ENCODE data around the gene GPR39. TPM values are rescaled to one million over a fixed set of nuclear protein-coding genes. Genes with fewer than 3 reads are reported as not detected.

The GPR39 gene
- total and polyA plus RNA-seq, 7 donors: 0.05 to 0.08 TPM; not detected in 5

DNA sequence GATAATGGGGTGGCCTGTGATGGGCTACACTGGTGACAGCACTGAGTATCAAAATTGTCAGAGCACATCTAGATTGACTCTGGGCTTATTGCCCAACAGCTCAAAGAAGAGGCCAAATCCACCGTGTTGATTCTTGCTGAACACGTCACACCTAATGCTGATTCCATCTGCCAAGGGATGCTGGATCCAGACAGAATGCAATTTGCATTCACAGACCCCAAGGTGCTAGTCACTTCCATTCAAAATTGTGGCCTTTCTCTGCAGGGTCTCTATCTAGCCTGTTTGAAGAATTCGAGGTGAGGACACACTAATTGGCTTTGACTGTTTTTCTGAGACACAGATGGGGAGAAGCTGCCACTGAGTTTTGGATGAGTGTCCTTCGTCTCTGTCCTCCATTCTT is 13.5 kb upstream of the GPR39 start:
- Histone ChIP-seq H3K4me3 (no peak overlapping the region), H3K27me3 (ENCODE audit: insufficient read depth in 3 of 3, low read length in 2 of 3) (peaks cover 0 to 2% (median 0%) of the 10 kb centered on the region in 3 donors), H3K36me3 (ENCODE audit: insufficient read depth in 1 of 2, low read depth in 1 of 2) (no peaks in the 10 kb centered on the region), H3K27ac (no peak overlapping the region), H3K4me1 (no peaks in the 10 kb centered on the region), H3K9me3 (no peaks in the 10 kb centered on the region)
- intact Hi-C loops (cut with DNase I): no loop called here
- no peak for ATAC-seq
- no peak for DNase-seq
- WGBS, 3 donors: 46 to 51% (median 47%) methylated on average over 4 of the region's 4 CpGs
- TF ChIP-seq CTCF (IDR thresholded peaks at IDR 0.05): no peak

DNA sequence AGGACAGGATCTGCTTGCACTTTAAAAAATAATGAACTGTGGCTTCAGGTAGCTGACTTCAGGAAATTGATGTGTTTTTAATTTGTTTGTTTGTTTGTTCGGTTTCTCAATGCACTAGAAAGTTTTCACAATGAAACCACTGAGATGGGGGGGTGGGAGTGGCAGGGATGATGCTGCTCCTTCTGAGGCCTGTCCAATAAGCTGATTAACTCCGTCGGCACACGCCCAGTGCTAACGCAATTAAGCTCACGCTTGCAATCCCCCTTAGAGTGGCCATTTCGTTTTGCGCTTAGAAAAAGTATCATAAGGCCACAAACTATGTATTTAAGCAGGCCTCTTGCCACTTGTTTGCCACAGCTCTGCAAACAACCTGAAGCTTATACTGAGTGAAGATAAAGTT is 12.5 kb upstream of the GPR39 start:
- 74 to 77% (median 77%) methylated on average over 8 of the region's 8 CpGs for WGBS, 3 donors
- ATAC-seq (no peak), DNase-seq (no peak)
- Histone ChIP-seq H3K27ac (no peak overlapping the region), H3K9me3 (no peaks in the 10 kb centered on the region), H3K36me3 (ENCODE audit: insufficient read depth in 1 of 2, low read depth in 1 of 2) (no peaks in the 10 kb centered on the region), H3K4me1 (no peaks in the 10 kb centered on the region), H3K4me3 (no peak overlapping the region), H3K27me3 (ENCODE audit: insufficient read depth in 3 of 3, low read length in 2 of 3) (peaks cover 0 to 2% (median 0%) of the 10 kb centered on the region in 3 donors)
- TF ChIP-seq CTCF (IDR thresholded peaks at IDR 0.05): no peak
- intact Hi-C loops (cut with DNase I): no loop called here

DNA sequence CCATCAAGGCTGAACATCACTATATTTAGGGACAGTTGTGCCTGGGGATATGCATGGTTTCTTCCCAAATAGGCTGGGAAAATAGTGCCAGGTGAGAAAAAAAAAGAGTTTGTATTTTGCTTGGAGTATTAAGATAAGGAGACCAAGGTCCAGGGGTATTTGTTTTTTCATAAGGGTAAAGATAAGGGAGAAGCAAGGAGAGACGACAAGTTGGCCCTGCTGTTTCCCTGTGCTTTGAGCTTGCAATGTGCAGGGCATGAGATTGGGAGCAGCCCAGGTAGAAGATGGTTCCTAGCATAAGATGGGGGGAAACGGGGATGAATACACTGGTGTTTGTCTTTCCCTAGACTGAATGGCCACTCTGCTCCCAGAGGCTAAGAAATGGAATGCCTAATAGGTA is 8.8 kb upstream of the GPR39 start:
- intact Hi-C loops (cut with DNase I): no loop called here

DNA sequence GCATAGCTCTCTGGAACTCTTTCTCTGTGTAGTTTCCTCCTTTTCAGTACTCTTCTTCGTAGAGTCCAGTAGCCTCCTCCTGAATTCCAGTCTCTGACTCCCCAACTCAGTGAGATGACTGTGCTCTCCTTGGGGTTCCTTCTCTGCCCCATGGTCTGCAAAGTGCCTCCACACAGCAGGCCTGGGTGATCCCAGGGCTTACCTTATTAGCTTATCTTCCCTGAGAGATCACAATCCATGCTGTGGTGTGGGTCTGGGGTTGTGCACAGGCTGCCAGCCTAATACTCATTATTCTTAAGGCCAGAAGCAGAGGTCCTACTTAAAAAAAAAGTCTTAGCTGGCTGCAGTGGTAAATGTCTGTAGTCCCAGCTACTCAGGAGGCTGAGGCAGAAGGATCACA is 4.6 kb upstream of the GPR39 start:
- TF ChIP-seq CTCF (IDR thresholded peaks at IDR 0.05): no peak
- Histone ChIP-seq H3K27me3 (ENCODE audit: insufficient read depth in 3 of 3, low read length in 2 of 3) (no peaks in the 10 kb centered on the region), H3K36me3 (ENCODE audit: insufficient read depth in 1 of 2, low read depth in 1 of 2) (no peaks in the 10 kb centered on the region), H3K9me3 (no peaks in the 10 kb centered on the region), H3K4me1 (peaks cover 13% of the 10 kb centered on the region), H3K27ac (no peak overlapping the region), H3K4me3 (no peak overlapping the region)
- WGBS, 3 donors: 56 to 86% (median 84%) methylated on average over 1 of the region's 1 CpG
- DNase-seq: no peak
- intact Hi-C loops (cut with DNase I): no loop called here
- no peak for ATAC-seq

More for the DNA sequence above, 8.8 kb upstream of the GPR39 start:
- no peak overlapping the region for H3K4me3 ChIP-seq
- no peak for DNase-seq
- H3K27ac ChIP-seq: no peak overlapping the region
- no peak for ATAC-seq
- TF ChIP-seq CTCF (IDR thresholded peaks at IDR 0.05): no peak
- peaks cover 0 to 2% (median 0%) of the 10 kb centered on the region in 3 donors for H3K27me3 ChIP-seq (ENCODE audit: insufficient read depth in 3 of 3, low read length in 2 of 3)
- no peaks in the 10 kb centered on the region for H3K4me1 ChIP-seq
- 72 to 87% (median 83%) methylated on average over 2 of the region's 2 CpGs for WGBS, 3 donors
- no peaks in the 10 kb centered on the region for H3K36me3 ChIP-seq (ENCODE audit: insufficient read depth in 1 of 2, low read depth in 1 of 2)
- H3K9me3 ChIP-seq: no peaks in the 10 kb centered on the region

GRCh38 chr2:132414081-132414480 is 2.5 kb upstream of the GPR39 start:
- H3K4me3 ChIP-seq: no peak overlapping the region
- intact Hi-C loops (cut with DNase I): no loop called here
- no peaks in the 10 kb centered on the region for H3K27me3 ChIP-seq (ENCODE audit: insufficient read depth in 3 of 3, low read length in 2 of 3)
- WGBS, 3 donors: 79 to 83% (median 82%) methylated on average over 6 of the region's 6 CpGs
- H3K36me3 ChIP-seq (ENCODE audit: insufficient read depth in 1 of 2, low read depth in 1 of 2): no peaks in the 10 kb centered on the region
- no peak for ATAC-seq
- no peak for DNase-seq
- H3K27ac ChIP-seq: no peak overlapping the region
- peaks cover 13% of the 10 kb centered on the region for H3K4me1 ChIP-seq
- no peak for TF ChIP-seq CTCF (IDR thresholded peaks at IDR 0.05)
- H3K9me3 ChIP-seq: no peaks in the 10 kb centered on the region
